Vagina (tissue), 2 donors: ENCODE results near the gene RAD54L2. TPM values are rescaled to one million over a fixed set of nuclear protein-coding genes. Genes with fewer than 3 reads are reported as not detected.
"Not testable (repeated sequence)": the region's sequence is repeated elsewhere in the genome, so short reads cannot be mapped to it uniquely, and the experiment has no call there.

Source experiments
- DNase-seq, 2 donors: peaks; one replicate each; pipeline ENCODE4 v3.0.0-alpha.2; 2017; ENCODE audit errors: extremely low spot score in 2 of 2
- H3K27ac ChIP-seq: fragments of 200-600 bp; sonication (generic); one replicate; pipeline ENCODE4 v1.5.1; 2019
- H3K27me3 ChIP-seq: fragments of 200-600 bp; sonication (generic); one replicate; pipeline ENCODE4 v1.5.1; 2019
- H3K36me3 ChIP-seq, 2 donors: fragments of 200-600 bp; sonication (generic); one replicate each; pipeline ENCODE4 v1.5.1; 2017 to 2019
- H3K4me1 ChIP-seq: fragments of 200-600 bp; sonication (generic); one replicate; pipeline ENCODE4 v1.5.1; 2019
- H3K4me3 ChIP-seq, 2 donors: fragments of 200-600 bp; sonication (generic); 1 replicate in 1 of 2; 2 replicates in 1 of 2; pipeline ENCODE4 v1.5.1; 2016 to 2019
- H3K9me3 ChIP-seq: fragments of 200-600 bp; sonication (generic); one replicate; pipeline ENCODE4 v1.5.1; 2019
- CTCF ChIP-seq, 3 experiments: fragments of 450-650 bp in 2 of 3; fragments of 200-600 bp in 1 of 3; sonication (generic) in 1 of 3; IDR thresholded peaks; one replicate each; pipeline ENCODE4 v1.5.1; 2017 to 2019; ENCODE audit warnings: antibody characterized with exemption in 3 of 3, mild to moderate bottlenecking in 2 of 3, moderate library complexity in 2 of 3
- POLR2A ChIP-seq, 2 donors: fragments of 450-650 bp; IDR thresholded peaks; one replicate each; pipeline ENCODE4 v1.6.1; 2017; ENCODE audit warnings: antibody characterized with exemption in 2 of 2, mild to moderate bottlenecking in 2 of 2, moderate library complexity in 2 of 2
- POLR2AphosphoS5 ChIP-seq, 2 donors: sonication (generic); formaldehyde crosslinking; IDR thresholded peaks; one replicate each; pipeline ENCODE4 v1.9.0; 2017; ENCODE audit warnings: antibody characterized with exemption in 2 of 2, mild to moderate bottlenecking in 2 of 2, low read depth in 1 of 2; ENCODE audit not compliant: insufficient read depth in 1 of 2
- intact Hi-C: fragments of 100-400 bp; cut with DNase I; formaldehyde crosslinking; loops from one replicate; pipeline ENCODE4 v1.15.1; 2023
- total RNA-seq: library from RNA; depleted of rRNA; stranded (reverse); fragments of >200 nt; gene quantifications from one replicate; pipeline ENCODE4 v1.2.3, GENCODE V29; 2016

RAD54L2 gene
- total RNA-seq, 1 donor from 2014 or later = 24.3 TPM

DNA sequence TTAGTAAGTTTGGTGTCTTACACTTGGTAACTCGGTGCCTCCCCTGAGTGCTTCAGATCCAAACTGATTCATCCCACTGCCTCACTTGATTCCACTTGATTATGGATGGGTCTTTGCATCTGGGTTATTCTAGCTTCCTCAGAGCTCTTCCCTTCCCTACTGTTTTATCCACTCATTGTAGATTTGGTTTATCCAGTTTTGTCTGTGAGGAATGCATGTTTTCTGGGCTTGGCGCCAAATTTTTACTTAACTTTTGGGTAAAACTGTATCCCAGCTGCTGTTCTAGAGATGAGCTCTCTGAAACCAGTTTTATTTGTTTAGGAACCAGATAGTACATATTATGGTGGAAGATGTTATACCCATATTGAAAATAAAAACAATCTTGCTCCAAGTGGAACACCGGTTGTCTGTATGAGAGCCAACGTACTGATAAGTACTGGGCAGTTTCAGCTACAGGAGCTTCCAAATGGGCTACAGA is 20.9 kb downstream of the RAD54L2 start:
- Histone ChIP-seq H3K27ac (no peak overlapping the region), H3K4me3 (no peak overlapping the region), H3K36me3 (no peaks in the 10 kb centered on the region), H3K4me1 (peaks cover 15% of the 10 kb centered on the region), H3K27me3 (no peaks in the 10 kb centered on the region), H3K9me3 (no peaks in the 10 kb centered on the region)
- no peak for DNase-seq
- TF ChIP-seq CTCF (IDR thresholded peaks at IDR 0.05) (no peak), POLR2A (IDR thresholded peaks at IDR 0.05) (no peak), POLR2AphosphoS5 (IDR thresholded peaks at IDR 0.05; ENCODE audit: insufficient read depth in 1 of 2, low read depth in 1 of 2) (no peak)
- intact Hi-C loops = no loop called here

GRCh38 chr3:51559961-51560360 is 21.4 kb downstream of the RAD54L2 start:
- Histone ChIP-seq H3K4me3 (no peak overlapping the region), H3K36me3 (no peaks in the 10 kb centered on the region), H3K27ac (no peak overlapping the region), H3K27me3 (no peaks in the 10 kb centered on the region), H3K9me3 (no peaks in the 10 kb centered on the region), H3K4me1 (peaks cover 15% of the 10 kb centered on the region)
- DNase-seq = no peak
- TF ChIP-seq POLR2A (IDR thresholded peaks at IDR 0.05) (no peak), POLR2AphosphoS5 (IDR thresholded peaks at IDR 0.05; ENCODE audit: insufficient read depth in 1 of 2, low read depth in 1 of 2) (no peak), CTCF (IDR thresholded peaks at IDR 0.05) (no peak)
- intact Hi-C loops = no loop called here

DNA sequence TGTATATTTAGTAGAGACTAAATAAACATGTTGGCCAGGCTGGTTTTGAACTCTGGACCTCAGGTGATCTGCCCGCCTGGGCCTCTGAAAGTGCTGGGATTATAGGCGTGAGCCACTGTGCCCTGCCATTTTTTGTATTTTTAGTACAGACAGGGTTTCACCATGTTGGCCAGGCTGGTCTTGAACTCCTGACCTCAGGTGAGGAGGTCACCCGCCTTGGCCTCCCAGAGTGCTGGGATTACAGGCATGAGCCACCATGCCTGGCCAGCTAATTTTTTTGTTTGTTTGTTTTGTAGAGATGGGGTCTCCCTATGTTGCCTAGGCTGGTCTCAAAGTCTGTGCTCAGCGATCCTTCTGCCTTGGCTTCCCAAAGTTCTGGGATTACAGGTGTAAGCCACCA is 23.9 kb downstream of the RAD54L2 start:
- intact Hi-C loops = not testable (repeated sequence)

DNA sequence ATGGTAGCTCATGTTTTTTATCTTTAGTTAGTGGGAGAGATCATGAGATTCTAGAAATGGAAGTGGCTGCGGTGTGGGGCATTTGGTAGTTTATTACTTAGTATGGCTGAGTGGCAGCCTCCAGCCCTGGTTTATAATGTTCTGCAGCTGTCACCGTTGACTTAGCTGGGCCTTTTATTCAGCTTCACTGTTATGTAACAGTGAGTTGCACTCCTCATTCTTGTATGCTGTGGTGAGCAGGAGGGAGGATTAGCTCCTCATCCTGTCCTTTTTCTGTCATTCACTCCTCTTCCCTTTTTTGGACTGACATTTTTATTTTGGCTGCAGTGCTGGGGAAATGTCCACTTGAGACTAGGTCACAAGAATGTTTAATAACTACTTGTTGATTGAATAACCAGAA is 29.5 kb downstream of the RAD54L2 start:
- Histone ChIP-seq H3K4me1 (peaks cover 15% of the 10 kb centered on the region), H3K27me3 (no peaks in the 10 kb centered on the region), H3K27ac (no peak overlapping the region), H3K9me3 (no peaks in the 10 kb centered on the region), H3K36me3 (no peaks in the 10 kb centered on the region), H3K4me3 (no peak overlapping the region)
- intact Hi-C loops = no loop called here
- no peak for DNase-seq
- TF ChIP-seq POLR2AphosphoS5 (IDR thresholded peaks at IDR 0.05; ENCODE audit: insufficient read depth in 1 of 2, low read depth in 1 of 2) (no peak), CTCF (IDR thresholded peaks at IDR 0.05) (no peak), POLR2A (IDR thresholded peaks at IDR 0.05) (no peak)

More for the DNA sequence above, 23.9 kb downstream of the RAD54L2 start:
- H3K27ac ChIP-seq, DNase-seq, H3K36me3 ChIP-seq, H3K9me3 ChIP-seq, H3K4me3 ChIP-seq, H3K27me3 ChIP-seq: not testable (repeated sequence)
- H3K4me1 ChIP-seq = peaks cover 18% of the 10 kb centered on the region

GRCh38 chr3:51568996-51569395 is 30.5 kb downstream of the RAD54L2 start:
- DNase-seq = no peak
- H3K27me3 ChIP-seq = no peaks in the 10 kb centered on the region
- no peaks in the 10 kb centered on the region for H3K9me3 ChIP-seq
- no peak overlapping the region for H3K4me3 ChIP-seq
- H3K36me3 ChIP-seq = no peaks in the 10 kb centered on the region
- H3K4me1 ChIP-seq = peaks cover 15% of the 10 kb centered on the region
- H3K27ac ChIP-seq = no peak overlapping the region
- TF ChIP-seq POLR2A (IDR thresholded peaks at IDR 0.05) = no peak
- no peak for TF ChIP-seq CTCF (IDR thresholded peaks at IDR 0.05)
- no peak for TF ChIP-seq POLR2AphosphoS5 (IDR thresholded peaks at IDR 0.05; ENCODE audit: insufficient read depth in 1 of 2, low read depth in 1 of 2)
- intact Hi-C loops = no loop called here
